Measurements from ENCODE around the gene CROCC2.

Gene CROCC2

GRCh38 chr2:240925191-240925567 is 19.0 kb downstream of the CROCC2 start:
- no peak for DNase-seq

- no peak for DNase-seq
These were observed 19.7 kb downstream of the CROCC2 start for GRCh38 chr2:240925568-240926515.

GRCh38 chr2:240926516-240927389 is 20.6 kb downstream of the CROCC2 start:
- DNase-seq, result no peak

- no peak for DNase-seq
These were observed 21.2 kb downstream of the CROCC2 start for GRCh38 chr2:240927390-240927781.

GRCh38 chr2:240928476-240929363 is 22.6 kb downstream of the CROCC2 start:
- DNase-seq, result no peak

- no peak for DNase-seq
These were observed 23.4 kb downstream of the CROCC2 start for GRCh38 chr2:240929364-240930095.

GRCh38 chr2:240930096-240930630 is 24.0 kb downstream of the CROCC2 start:
- DNase-seq, result no peak

- no peak for DNase-seq
These were observed 24.6 kb downstream of the CROCC2 start for GRCh38 chr2:240930631-240931318.

- no peak for DNase-seq
These were observed 25.3 kb downstream of the CROCC2 start for GRCh38 chr2:240931319-240931949.

GRCh38 chr2:240932001-240932723 is 26.0 kb downstream of the CROCC2 start:
- DNase-seq, result no peak

- no peak for DNase-seq
These were observed 26.6 kb downstream of the CROCC2 start for GRCh38 chr2:240932724-240933047.

GRCh38 chr2:240933048-240933965 is 27.2 kb downstream of the CROCC2 start:
- no peak for DNase-seq

GRCh38 chr2:240933966-240934700 is 28.0 kb downstream of the CROCC2 start:
- no peak for DNase-seq

- DNase-seq, result no peak
These were observed 28.6 kb downstream of the CROCC2 start for GRCh38 chr2:240934701-240935102.

- no peak for DNase-seq
These were observed 29.2 kb downstream of the CROCC2 start for GRCh38 chr2:240935103-240935876.

GRCh38 chr2:240936106-240936505 is 30.0 kb downstream of the CROCC2 start:
- DNase-seq, result no peak

- DNase-seq, result no peak
These were observed 39.9 kb downstream of the CROCC2 start for GRCh38 chr2:240946046-240946445.

Data from activated naive CD4-positive, alpha-beta T cell (primary cell).